Lower lobe of right lung (tissue), 2 donors: ENCODE measurements around the gene NHLH2. TPM values are rescaled to one million over a fixed set of nuclear protein-coding genes. Genes with fewer than 3 reads are reported as not detected.

Experiments used
- ATAC-seq, 2 donors: fragments of 200-7000 bp; cut with Tn5 transposase; one replicate each; pipeline ENCODE4 v1.9.1; 2020 to 2022; ENCODE audit warnings: mild to moderate bottlenecking in 2 of 2, moderate library complexity in 2 of 2
- DNase-seq: peaks from one replicate; pipeline ENCODE4 v3.0.0-alpha.2; 2020
- H3K27ac ChIP-seq: fragments of 200-600 bp; one replicate; pipeline ENCODE4 v1.8.0; 2022
- H3K27me3 ChIP-seq: fragments of 200-600 bp; one replicate; pipeline ENCODE4 v1.8.0; 2022; ENCODE audit warnings: low read depth
- H3K36me3 ChIP-seq: fragments of 200-600 bp; one replicate; pipeline ENCODE4 v1.8.0; 2022; ENCODE audit warnings: mild to moderate bottlenecking
- H3K4me1 ChIP-seq: fragments of 200-600 bp; one replicate; pipeline ENCODE4 v1.8.0; 2022
- H3K4me3 ChIP-seq: fragments of 200-600 bp; one replicate; pipeline ENCODE4 v1.8.0; 2022; ENCODE audit warnings: mild to moderate bottlenecking
- H3K9me3 ChIP-seq: fragments of 200-600 bp; one replicate; pipeline ENCODE4 v1.8.0; 2022
- intact Hi-C: fragments of 100-400 bp; cut with DNase I; formaldehyde crosslinking; loops from one replicate; pipeline ENCODE4 v1.11.0; 2022
- total RNA-seq: library from RNA; stranded (reverse); fragmentation: NEBNext Ultra II Directional; extraction: Animal tissue kit (Norgen Biotek cat#: 25700); gene quantifications from one replicate; pipeline ENCODE4 v1.2.1, GENCODE V29; 2021
- TF ChIP-seq, protein P1 (sequence below): fragments of 200-600 bp; IDR thresholded peaks from one replicate; pipeline ENCODE4 v1.8.0; 2022; ENCODE audit warnings: antibody characterized with exemption, mild to moderate bottlenecking
- donor health status: DM: no; HTN: yes; CAD: no; lungs with severe emphysema.

NHLH2 gene
- total RNA-seq, 1 donor from 2014 or later, result 0.41 TPM

DNA sequence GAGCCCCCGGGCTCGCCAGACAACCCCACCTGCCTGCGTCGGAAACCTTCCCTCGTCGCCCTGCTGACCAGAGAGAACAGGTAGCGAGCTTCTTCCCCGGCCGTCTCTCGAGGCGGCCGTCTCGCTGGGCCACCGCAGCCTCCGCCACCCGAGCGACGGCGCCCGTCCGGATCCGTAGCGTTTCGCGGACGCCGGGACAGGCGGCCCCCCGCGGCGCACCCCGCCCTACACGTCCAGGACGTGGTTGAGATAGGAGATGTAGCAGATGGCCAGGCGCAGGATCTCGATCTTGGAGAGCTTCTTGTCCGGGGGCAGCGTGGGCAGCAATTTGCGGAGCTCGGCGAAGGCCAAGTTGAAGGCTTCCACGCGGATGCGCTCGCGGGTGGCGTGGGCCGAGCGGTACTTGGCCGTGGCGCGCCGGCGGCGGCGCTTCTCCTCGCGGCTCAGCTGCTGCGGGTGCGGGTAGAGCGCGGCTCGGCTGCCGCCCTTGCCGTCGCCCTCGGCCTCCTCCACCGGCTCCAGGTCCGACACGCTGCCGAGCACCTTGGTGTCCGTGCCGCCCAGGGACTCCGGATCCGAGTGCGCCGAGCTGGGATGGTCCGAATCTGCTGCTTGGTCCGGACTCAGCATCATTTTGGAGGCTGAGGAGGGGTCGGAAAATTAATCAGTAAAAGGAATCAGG, 3.0 kb downstream of the NHLH2 start:
- DNase-seq (no peak), ATAC-seq (peak; percentile 37 to 48)
- intact Hi-C loops, result no loop called here

GRCh38 chr1:115837341-115837739, 3.6 kb downstream of the NHLH2 start:
- DNase-seq (no peak), ATAC-seq (no peak)
- TF ChIP-seq, protein P1, sequence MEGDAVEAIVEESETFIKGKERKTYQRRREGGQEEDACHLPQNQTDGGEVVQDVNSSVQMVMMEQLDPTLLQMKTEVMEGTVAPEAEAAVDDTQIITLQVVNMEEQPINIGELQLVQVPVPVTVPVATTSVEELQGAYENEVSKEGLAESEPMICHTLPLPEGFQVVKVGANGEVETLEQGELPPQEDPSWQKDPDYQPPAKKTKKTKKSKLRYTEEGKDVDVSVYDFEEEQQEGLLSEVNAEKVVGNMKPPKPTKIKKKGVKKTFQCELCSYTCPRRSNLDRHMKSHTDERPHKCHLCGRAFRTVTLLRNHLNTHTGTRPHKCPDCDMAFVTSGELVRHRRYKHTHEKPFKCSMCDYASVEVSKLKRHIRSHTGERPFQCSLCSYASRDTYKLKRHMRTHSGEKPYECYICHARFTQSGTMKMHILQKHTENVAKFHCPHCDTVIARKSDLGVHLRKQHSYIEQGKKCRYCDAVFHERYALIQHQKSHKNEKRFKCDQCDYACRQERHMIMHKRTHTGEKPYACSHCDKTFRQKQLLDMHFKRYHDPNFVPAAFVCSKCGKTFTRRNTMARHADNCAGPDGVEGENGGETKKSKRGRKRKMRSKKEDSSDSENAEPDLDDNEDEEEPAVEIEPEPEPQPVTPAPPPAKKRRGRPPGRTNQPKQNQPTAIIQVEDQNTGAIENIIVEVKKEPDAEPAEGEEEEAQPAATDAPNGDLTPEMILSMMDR, result no peak
- H3K27me3 ChIP-seq, result peaks cover 80% of the 10 kb centered on the region
- intact Hi-C loops, result no loop called here
- H3K9me3 ChIP-seq, result no peaks in the 10 kb centered on the region
- no peak overlapping the region for H3K27ac ChIP-seq
- no peaks in the 10 kb centered on the region for H3K36me3 ChIP-seq
- H3K4me3 ChIP-seq, result no peak overlapping the region
- peaks cover 26% of the 10 kb centered on the region for H3K4me1 ChIP-seq

More for the DNA sequence above, 3.0 kb downstream of the NHLH2 start:
- Histone ChIP-seq H3K27me3 (peaks cover 85% of the 10 kb centered on the region), H3K4me3 (peak overlapping the region; percentile 42), H3K36me3 (no peaks in the 10 kb centered on the region), H3K4me1 (peaks cover 26% of the 10 kb centered on the region), H3K9me3 (no peaks in the 10 kb centered on the region), H3K27ac (no peak overlapping the region)
- TF ChIP-seq, protein P1, result no peak

- Histone ChIP-seq H3K9me3 (no peaks in the 10 kb centered on the region), H3K4me3 (no peak overlapping the region), H3K27ac (no peak overlapping the region), H3K27me3 (peaks cover 50% of the 10 kb centered on the region), H3K36me3 (no peaks in the 10 kb centered on the region), H3K4me1 (peaks cover 20% of the 10 kb centered on the region)
- intact Hi-C loops, result no loop called here
- TF ChIP-seq, protein P1, result no peak
- DNase-seq (no peak), ATAC-seq (no peak)
Measured at GRCh38 chr1:115833856-115834255, 7.1 kb downstream of the NHLH2 start.

DNA sequence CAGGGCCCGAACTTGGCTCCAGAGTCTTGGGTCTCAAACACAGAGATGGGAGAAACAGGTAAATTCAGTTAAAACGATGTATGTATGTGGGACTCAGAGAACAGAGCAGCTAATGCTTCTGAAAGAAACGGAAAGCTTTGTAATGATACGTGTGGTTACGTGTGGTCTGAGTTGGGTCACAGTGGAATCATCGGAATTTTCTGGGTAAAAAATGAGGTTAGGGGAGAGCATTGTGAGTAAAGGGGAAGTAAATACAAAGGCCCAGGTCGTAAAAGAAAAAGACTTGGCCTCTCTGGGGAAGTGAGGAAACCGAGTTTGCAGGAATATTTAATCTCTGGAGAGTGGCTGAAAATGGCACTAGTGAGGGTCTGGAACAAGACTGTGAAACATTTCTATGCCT, 8.3 kb downstream of the NHLH2 start:
- Histone ChIP-seq H3K4me3 (no peak overlapping the region), H3K4me1 (peaks cover 17% of the 10 kb centered on the region), H3K27me3 (peaks cover 46% of the 10 kb centered on the region), H3K27ac (no peak overlapping the region), H3K36me3 (no peaks in the 10 kb centered on the region), H3K9me3 (no peaks in the 10 kb centered on the region)
- TF ChIP-seq, protein P1, result no peak
- intact Hi-C loops, result no loop called here
- DNase-seq (no peak), ATAC-seq (no peak)

DNA sequence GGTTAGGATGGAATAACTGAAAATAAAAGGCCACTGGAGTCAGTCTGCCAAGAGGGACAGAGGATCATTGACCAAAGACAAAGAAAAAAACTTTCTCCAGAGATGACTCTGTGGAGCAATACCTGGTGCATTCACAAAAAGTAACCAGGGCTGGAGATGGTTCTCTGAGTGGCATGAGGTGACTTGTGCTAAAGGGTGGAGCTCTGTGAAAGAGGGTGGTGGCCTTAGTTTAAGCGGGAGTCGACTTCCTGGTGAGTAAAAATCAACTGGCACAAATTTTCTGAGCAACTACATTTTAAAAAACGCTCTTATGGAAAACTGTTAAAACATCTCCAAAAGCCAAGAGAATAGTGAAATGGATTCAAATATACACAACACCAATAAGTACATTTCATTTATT, 10.0 kb downstream of the NHLH2 start:
- TF ChIP-seq, protein P1, result no peak
- intact Hi-C loops, result no loop called here
- no peak for ATAC-seq

More for the DNA sequence above, 10.0 kb downstream of the NHLH2 start:
- peaks cover 32% of the 10 kb centered on the region for H3K27me3 ChIP-seq
- H3K36me3 ChIP-seq, result no peaks in the 10 kb centered on the region
- H3K4me3 ChIP-seq, result no peak overlapping the region
- H3K4me1 ChIP-seq, result peaks cover 17% of the 10 kb centered on the region
- H3K9me3 ChIP-seq, result no peaks in the 10 kb centered on the region
- DNase-seq, result no peak
- H3K27ac ChIP-seq, result no peak overlapping the region
